IgD-negative memory B cell (primary cell): Measurements from ENCODE around the gene C13orf46. TPM values are rescaled to one million over a fixed set of nuclear protein-coding genes. Genes with fewer than 3 reads are reported as not detected.
"Not testable (repeated sequence)": the region's sequence is repeated elsewhere in the genome, so short reads cannot be mapped to it uniquely, and the experiment has no call there.

Experiments
- H3K27ac Mint-ChIP-seq, 3 donors: one replicate each; pipeline ENCODE4 v1.8.0; 2020 to 2022; ENCODE audit warnings: mild to moderate bottlenecking in 3 of 3, mixed read lengths in 3 of 3, moderate library complexity in 1 of 3
- H3K27me3 Mint-ChIP-seq: one replicate; pipeline ENCODE4 v1.8.0; 2021; ENCODE audit warnings: mixed read lengths
- H3K36me3 Mint-ChIP-seq: one replicate; pipeline ENCODE4 v1.8.0; 2020; ENCODE audit warnings: mild to moderate bottlenecking, mixed read lengths
- H3K4me1 Mint-ChIP-seq, 3 donors: one replicate each; pipeline ENCODE4 v1.8.0; 2020 to 2022; ENCODE audit warnings: mixed read lengths in 3 of 3, mild to moderate bottlenecking in 1 of 3
- H3K4me3 Mint-ChIP-seq, 4 donors: one replicate each; pipeline ENCODE4 v1.8.0; 2020 to 2022; ENCODE audit warnings: mild to moderate bottlenecking in 4 of 4, mixed read lengths in 4 of 4, moderate library complexity in 3 of 4
- H3K9me3 Mint-ChIP-seq, 3 donors: one replicate each; pipeline ENCODE4 v1.8.0; 2020 to 2021; ENCODE audit warnings: mixed read lengths in 3 of 3, mild to moderate bottlenecking in 1 of 3
- polyA plus RNA-seq: library from polyadenylated mRNA; unstranded; fragments of 300-500 nt; fragmentation: Illumina TruSeq; gene quantifications from one replicate; pipeline ENCODE4 v1.2.3, GENCODE V29; 2021

The C13orf46 gene
- polyA plus RNA-seq, 1 donor from 2014 or later, result 1.1 TPM

DNA sequence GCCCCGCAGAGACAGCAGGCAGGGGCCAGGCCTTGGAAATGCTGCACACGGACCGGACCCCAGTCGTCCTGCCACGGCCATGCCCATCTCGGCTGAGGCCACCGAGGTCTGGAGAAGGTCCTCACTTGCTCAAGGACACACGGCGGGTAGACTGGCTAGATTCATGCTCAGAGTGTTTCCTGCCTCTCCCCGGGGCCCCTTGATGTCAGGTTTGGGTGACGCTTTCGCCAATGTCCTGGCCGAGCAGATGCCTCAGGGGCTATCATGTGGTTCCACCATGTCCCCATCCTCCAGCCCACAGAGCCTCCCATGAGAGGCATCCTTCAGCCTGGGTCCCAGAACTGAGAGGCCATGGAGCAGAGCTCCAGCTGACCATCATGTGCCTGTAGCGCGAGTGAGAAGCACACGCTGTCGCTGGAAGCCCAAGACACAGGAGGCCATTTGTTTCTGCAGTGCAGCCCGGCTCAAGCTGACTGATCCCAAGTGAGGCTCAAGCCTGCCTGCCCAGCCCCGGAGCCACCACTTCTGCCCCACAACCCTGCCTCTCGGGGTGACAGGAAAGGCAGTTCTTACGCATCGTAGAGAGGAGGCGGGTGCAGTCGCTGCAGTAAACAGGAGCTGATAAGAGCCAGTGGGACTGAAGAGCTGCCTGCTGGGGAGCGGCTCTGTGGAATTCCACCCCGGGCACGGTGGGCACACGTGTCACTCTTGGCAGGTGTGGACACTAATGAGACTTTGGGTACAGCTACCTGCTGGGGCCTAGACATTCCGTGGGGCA lies 56.1 kb downstream of the C13orf46 start:
- peaks cover 2% of the 10 kb centered on the region for H3K36me3 Mint-ChIP-seq
- no peak overlapping the region for H3K4me3 Mint-ChIP-seq
- H3K27ac Mint-ChIP-seq, result no peak overlapping the region
- H3K27me3 Mint-ChIP-seq, result peaks cover 18% of the 10 kb centered on the region
- H3K4me1 Mint-ChIP-seq, result no peaks in the 10 kb centered on the region
- peaks cover 5 to 15% (median 10%) of the 10 kb centered on the region in 3 donors for H3K9me3 Mint-ChIP-seq

DNA sequence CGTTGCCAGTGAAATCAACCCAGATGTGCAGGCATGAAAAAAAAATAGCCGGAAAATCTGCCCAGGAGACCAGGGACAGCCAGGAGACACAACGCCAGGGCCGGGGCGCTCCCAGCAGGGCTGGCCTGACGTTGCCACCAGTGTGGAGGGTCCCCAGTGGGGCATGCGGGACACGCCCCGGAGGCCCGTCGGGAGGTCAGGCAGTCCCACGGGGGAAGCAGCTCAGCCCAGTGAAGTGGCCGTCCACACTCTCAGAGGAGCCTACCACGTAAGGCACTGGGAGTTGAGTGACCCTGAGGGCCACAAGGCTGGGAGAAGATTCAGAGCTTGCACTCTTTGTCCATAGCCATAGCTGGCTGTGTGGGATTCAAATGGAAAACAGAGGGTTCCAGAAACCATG lies 56.8 kb downstream of the C13orf46 start:
- Mint-ChIP-seq H3K9me3 (peaks cover 9 to 18% (median 15%) of the 10 kb centered on the region in 3 donors), H3K27me3 (peaks cover 24% of the 10 kb centered on the region), H3K27ac (no peak overlapping the region), H3K4me1 (no peaks in the 10 kb centered on the region), H3K36me3 (no peaks in the 10 kb centered on the region), H3K4me3 (no peak overlapping the region)

DNA sequence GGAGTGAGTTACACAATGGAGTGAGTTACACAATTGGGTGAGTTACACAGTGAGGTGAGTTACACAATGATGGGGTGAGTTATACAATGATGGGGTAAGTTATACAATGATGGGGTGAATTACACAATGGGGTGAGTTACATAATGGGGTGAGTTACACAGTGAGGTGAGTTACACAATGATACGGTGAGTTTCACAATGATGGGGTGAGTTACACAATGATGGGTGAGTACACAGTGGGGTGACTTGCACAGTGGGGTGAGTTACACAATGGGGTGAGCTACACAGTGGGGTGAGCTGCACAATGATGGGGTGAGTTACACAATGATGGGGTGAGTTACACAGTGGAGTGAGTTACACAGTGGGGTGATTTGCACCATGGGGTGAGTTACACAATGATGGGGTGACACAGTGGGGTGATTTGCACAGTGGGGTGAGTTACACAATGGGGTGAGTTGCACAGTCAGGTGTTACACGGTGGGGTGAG lies 57.5 kb downstream of the C13orf46 start:
- no peaks in the 10 kb centered on the region for H3K36me3 Mint-ChIP-seq
- peaks cover 9 to 13% (median 12%) of the 10 kb centered on the region in 3 donors for H3K9me3 Mint-ChIP-seq
- H3K27me3 Mint-ChIP-seq, result peaks cover 24% of the 10 kb centered on the region
- H3K27ac Mint-ChIP-seq, result no peak overlapping the region
- H3K4me1 Mint-ChIP-seq, result no peaks in the 10 kb centered on the region
- no peak overlapping the region for H3K4me3 Mint-ChIP-seq

DNA sequence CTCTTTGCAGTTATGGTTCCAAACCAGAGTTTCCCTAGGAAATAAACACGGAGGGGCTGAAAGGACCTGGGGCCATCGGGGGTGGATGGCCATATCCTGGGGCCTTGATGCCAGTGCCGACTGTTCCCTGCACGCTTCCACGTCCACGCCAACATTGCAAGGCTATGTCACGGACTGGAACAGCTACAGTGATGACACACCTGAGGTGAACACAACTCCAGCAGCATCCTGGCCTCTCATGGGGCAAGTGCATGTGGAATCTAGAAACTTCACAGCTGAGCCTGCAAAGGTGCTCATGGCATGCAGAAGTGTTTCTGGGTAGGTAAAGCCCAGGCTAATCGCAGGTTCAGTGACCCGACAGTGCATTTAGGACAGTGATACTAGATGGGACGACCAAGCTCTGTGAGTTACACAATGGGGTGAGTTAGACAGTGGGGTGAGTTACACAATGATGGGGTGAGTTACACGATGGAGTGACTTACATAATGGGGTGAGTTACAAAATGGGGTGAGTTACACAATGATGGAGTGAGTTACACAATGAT lies 58.0 kb downstream of the C13orf46 start:
- peaks cover 7 to 12% (median 9%) of the 10 kb centered on the region in 3 donors for H3K9me3 Mint-ChIP-seq
- H3K27ac Mint-ChIP-seq, result no peak overlapping the region
- H3K4me3 Mint-ChIP-seq, result no peak overlapping the region
- H3K36me3 Mint-ChIP-seq, result no peaks in the 10 kb centered on the region
- H3K4me1 Mint-ChIP-seq, result no peaks in the 10 kb centered on the region
- H3K27me3 Mint-ChIP-seq, result peaks cover 25% of the 10 kb centered on the region

- Mint-ChIP-seq H3K27ac (no peak overlapping the region), H3K9me3 (peaks cover 7 to 12% (median 9%) of the 10 kb centered on the region in 3 donors), H3K36me3 (no peaks in the 10 kb centered on the region), H3K4me3 (no peak overlapping the region), H3K4me1 (no peaks in the 10 kb centered on the region), H3K27me3 (peaks cover 23% of the 10 kb centered on the region)
Measured at GRCh38 chr13:113915012-113915763, 58.7 kb downstream of the C13orf46 start.

GRCh38 chr13:113914333-113915011 lies 59.4 kb downstream of the C13orf46 start:
- Mint-ChIP-seq H3K27ac (no peak overlapping the region), H3K9me3 (peaks cover 7 to 12% (median 9%) of the 10 kb centered on the region in 3 donors), H3K27me3 (peaks cover 20% of the 10 kb centered on the region), H3K4me1 (no peaks in the 10 kb centered on the region), H3K36me3 (no peaks in the 10 kb centered on the region), H3K4me3 (no peak overlapping the region)

GRCh38 chr13:113913838-113914237 lies 60.0 kb downstream of the C13orf46 start:
- Mint-ChIP-seq H3K27me3 (peaks cover 20% of the 10 kb centered on the region), H3K9me3 (peaks cover 7 to 12% (median 9%) of the 10 kb centered on the region in 3 donors)
- not testable (repeated sequence) for H3K4me3 Mint-ChIP-seq, H3K4me1 Mint-ChIP-seq, H3K27ac Mint-ChIP-seq, H3K36me3 Mint-ChIP-seq

DNA sequence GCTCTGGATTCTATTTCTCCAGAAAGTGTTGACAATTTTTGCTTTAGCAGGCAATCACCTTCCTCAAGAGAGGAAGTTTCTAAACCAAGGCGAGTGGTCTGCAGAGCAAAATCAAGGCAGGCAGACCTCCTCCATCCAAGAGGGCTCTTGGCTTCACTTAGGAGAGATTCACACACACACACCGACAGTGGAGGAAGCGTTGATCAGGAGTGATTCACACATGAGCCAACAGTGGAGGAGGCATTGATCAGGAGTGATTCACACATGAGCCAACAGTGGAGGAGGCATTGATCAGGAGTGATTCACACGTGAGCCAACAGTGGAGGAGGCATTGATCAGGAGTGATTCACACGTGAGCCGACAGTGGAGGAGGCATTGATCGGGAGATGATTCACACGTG lies 60.5 kb downstream of the C13orf46 start:
- not testable (repeated sequence) for H3K4me3 Mint-ChIP-seq, H3K27ac Mint-ChIP-seq, H3K36me3 Mint-ChIP-seq, H3K4me1 Mint-ChIP-seq
- peaks cover 25% of the 10 kb centered on the region for H3K27me3 Mint-ChIP-seq
- peaks cover 7 to 12% (median 9%) of the 10 kb centered on the region in 3 donors for H3K9me3 Mint-ChIP-seq

- Mint-ChIP-seq H3K9me3 (peaks cover 7 to 12% (median 9%) of the 10 kb centered on the region in 3 donors), H3K4me1 (peaks cover 5 to 7% (median 5%) of the 10 kb centered on the region in 3 donors), H3K27ac (no peak overlapping the region), H3K27me3 (peaks cover 26% of the 10 kb centered on the region), H3K36me3 (peaks cover 1% of the 10 kb centered on the region), H3K4me3 (no peak overlapping the region)
Measured at GRCh38 chr13:113912596-113912995, 61.3 kb downstream of the C13orf46 start.

GRCh38 chr13:113907635-113908617 lies 66.0 kb downstream of the C13orf46 start:
- H3K4me3 Mint-ChIP-seq, result peak overlapping the region in 1 of 4 donors; percentile 53
- H3K36me3 Mint-ChIP-seq, result peaks cover 1% of the 10 kb centered on the region
- peaks cover 7 to 9% (median 7%) of the 10 kb centered on the region in 3 donors for H3K9me3 Mint-ChIP-seq
- H3K4me1 Mint-ChIP-seq, result peaks cover 5 to 7% (median 5%) of the 10 kb centered on the region in 3 donors
- peaks cover 23% of the 10 kb centered on the region for H3K27me3 Mint-ChIP-seq
- H3K27ac Mint-ChIP-seq, result no peak overlapping the region

DNA sequence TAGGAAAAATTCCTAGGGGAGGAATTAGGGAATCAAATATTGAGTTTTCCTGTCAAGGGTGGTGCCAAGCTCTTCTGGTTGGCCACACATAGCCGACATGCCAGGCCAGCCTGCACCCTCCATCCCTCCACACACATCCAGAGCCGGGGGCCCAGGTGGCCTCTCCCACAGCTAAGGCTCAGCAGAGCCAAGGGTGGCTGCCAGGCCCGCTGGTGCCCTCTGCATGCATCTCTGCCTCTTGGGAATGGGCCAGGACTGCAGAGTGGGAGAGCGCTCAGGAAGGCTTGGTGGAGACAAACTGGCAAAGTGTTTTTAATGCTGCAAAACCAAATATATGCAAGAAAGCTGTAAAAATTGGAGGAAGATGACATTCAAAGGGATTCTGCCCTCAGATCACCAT lies 67.3 kb downstream of the C13orf46 start:
- Mint-ChIP-seq H3K27me3 (peaks cover 17% of the 10 kb centered on the region), H3K4me1 (peaks cover 5 to 7% (median 5%) of the 10 kb centered on the region in 3 donors), H3K27ac (no peak overlapping the region), H3K36me3 (peaks cover 1% of the 10 kb centered on the region), H3K9me3 (no peaks in the 10 kb centered on the region), H3K4me3 (no peak overlapping the region)

GRCh38 chr13:113905942-113906341 lies 67.9 kb downstream of the C13orf46 start:
- no peak overlapping the region for H3K27ac Mint-ChIP-seq

GRCh38 chr13:113905018-113905417 lies 68.9 kb downstream of the C13orf46 start:
- Mint-ChIP-seq H3K27me3 (peaks cover 15% of the 10 kb centered on the region), H3K36me3 (peaks cover 1% of the 10 kb centered on the region), H3K9me3 (no peaks in the 10 kb centered on the region), H3K4me1 (peaks cover 5 to 7% (median 5%) of the 10 kb centered on the region in 3 donors), H3K27ac (no peak overlapping the region), H3K4me3 (no peak overlapping the region)

More at GRCh38 chr13:113905942-113906341, 67.9 kb downstream of the C13orf46 start:
- no peaks in the 10 kb centered on the region for H3K9me3 Mint-ChIP-seq
- peaks cover 15% of the 10 kb centered on the region for H3K27me3 Mint-ChIP-seq
- H3K36me3 Mint-ChIP-seq, result peaks cover 1% of the 10 kb centered on the region
- peaks cover 5 to 7% (median 5%) of the 10 kb centered on the region in 3 donors for H3K4me1 Mint-ChIP-seq
- H3K4me3 Mint-ChIP-seq, result no peak overlapping the region

DNA sequence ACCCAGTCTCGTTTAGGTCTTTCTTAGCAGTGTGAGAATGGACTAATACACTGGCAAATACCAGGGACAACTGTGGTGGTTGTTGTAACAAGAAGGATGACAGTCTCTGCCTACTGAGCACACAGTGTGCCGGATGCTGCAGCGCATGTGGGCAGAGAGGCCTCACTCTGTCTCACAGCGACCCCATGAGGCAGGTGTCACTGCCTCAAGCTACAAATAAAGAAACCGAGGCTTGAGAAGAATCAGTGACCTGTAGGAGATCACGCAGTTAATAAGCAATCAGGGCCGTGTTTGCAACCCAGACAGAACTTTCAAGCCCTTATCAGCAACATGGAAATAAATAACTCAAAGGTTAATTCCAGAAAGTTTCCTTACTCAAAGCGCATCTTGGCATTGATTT lies 69.5 kb downstream of the C13orf46 start:
- Mint-ChIP-seq H3K4me1 (peaks cover 5 to 7% (median 5%) of the 10 kb centered on the region in 3 donors), H3K27ac (no peak overlapping the region), H3K4me3 (no peak overlapping the region), H3K27me3 (peaks cover 15% of the 10 kb centered on the region), H3K9me3 (no peaks in the 10 kb centered on the region), H3K36me3 (peaks cover 1% of the 10 kb centered on the region)
